H9 (cell line): ENCODE results near the gene GABRB2. TPM values are rescaled to one million over a fixed set of nuclear protein-coding genes. Genes with fewer than 3 reads are reported as not detected.

ENCODE experiments used
- DNase-seq: peaks from one replicate; pipeline ENCODE4 v3.0.0-alpha.2; 2017
- H2AFZ ChIP-seq: one replicate; pipeline ENCODE4 v1.6.1; 2013; ENCODE audit warnings: mild to moderate bottlenecking, low read length, control low read depth, moderate library complexity
- H2AK5ac ChIP-seq: 2 replicates; pipeline ENCODE4 v1.6.1; 2013; ENCODE audit warnings: low read length, control low read depth, mixed read lengths; ENCODE audit not compliant: insufficient read length
- H2BK120ac ChIP-seq: one replicate; pipeline ENCODE4 v1.6.1; 2013; ENCODE audit warnings: low read depth, mild to moderate bottlenecking, low read length, control low read depth, inconsistent platforms; ENCODE audit not compliant: poor library complexity, severe bottlenecking
- H2BK12ac ChIP-seq: 2 replicates; pipeline ENCODE4 v1.6.1; 2013; ENCODE audit warnings: low read length, control low read depth, mixed read lengths, low read depth; ENCODE audit not compliant: insufficient read length
- H2BK15ac ChIP-seq: 2 replicates; pipeline ENCODE4 v1.6.1; 2013; ENCODE audit warnings: low read depth, low read length, control low read depth
- H2BK20ac ChIP-seq: one replicate; pipeline ENCODE4 v1.6.1; 2013; ENCODE audit warnings: low read depth, mild to moderate bottlenecking, low read length, control low read depth, inconsistent platforms; ENCODE audit not compliant: poor library complexity, severe bottlenecking
- H2BK5ac ChIP-seq: 2 replicates; pipeline ENCODE4 v1.6.1; 2013; ENCODE audit warnings: low read length, control low read depth, mixed read lengths; ENCODE audit not compliant: insufficient read length
- H3K14ac ChIP-seq: 2 replicates; pipeline ENCODE4 v1.6.1; 2013; ENCODE audit warnings: low read length, control low read depth; ENCODE audit not compliant: insufficient read depth
- H3K18ac ChIP-seq: 2 replicates; pipeline ENCODE4 v1.6.1; 2013; ENCODE audit warnings: low read depth, mild to moderate bottlenecking, mixed read lengths, low read length, control low read depth; ENCODE audit not compliant: insufficient read length
- H3K23ac ChIP-seq: 2 replicates; pipeline ENCODE4 v1.6.1; 2013; ENCODE audit warnings: low read length, control low read depth, mixed read lengths, low read depth; ENCODE audit not compliant: insufficient read length
- H3K23me2 ChIP-seq: 2 replicates; pipeline ENCODE4 v1.6.1; 2013; ENCODE audit warnings: low read depth, mild to moderate bottlenecking, mixed read lengths, low read length, control low read depth; ENCODE audit not compliant: insufficient read length, poor library complexity, severe bottlenecking
- H3K27ac ChIP-seq: 2 replicates; pipeline ENCODE4 v1.5.1; 2013; ENCODE audit warnings: low read length, control low read depth, mixed read lengths, low read depth; ENCODE audit not compliant: insufficient read length
- H3K27me3 ChIP-seq: 2 replicates; pipeline ENCODE4 v1.6.1; 2013; ENCODE audit warnings: low read length, control low read depth, inconsistent platforms; ENCODE audit not compliant: insufficient read depth
- H3K4ac ChIP-seq: 2 replicates; pipeline ENCODE4 v1.6.1; 2013; ENCODE audit warnings: low read depth, mild to moderate bottlenecking, control low read depth, inconsistent platforms, low read length, moderate library complexity
- H3K4me1 ChIP-seq: 2 replicates; pipeline ENCODE4 v1.6.1; 2013; ENCODE audit warnings: low read length, control low read depth, inconsistent platforms; ENCODE audit not compliant: insufficient read depth
- H3K4me2 ChIP-seq: 2 replicates; pipeline ENCODE4 v1.6.1; 2013; ENCODE audit warnings: low read length, control low read depth, mixed read lengths; ENCODE audit not compliant: insufficient read length, insufficient read depth
- H3K56ac ChIP-seq: 2 replicates; pipeline ENCODE4 v1.6.1; 2013; ENCODE audit warnings: low read depth, mild to moderate bottlenecking, mixed read lengths, low read length, control low read depth; ENCODE audit not compliant: insufficient read length
- H3K79me1 ChIP-seq: 2 replicates; pipeline ENCODE4 v1.6.1; 2013; ENCODE audit warnings: low read depth, mild to moderate bottlenecking, moderate library complexity, low read length, control low read depth, inconsistent platforms; ENCODE audit not compliant: insufficient read depth, poor library complexity, severe bottlenecking
- H3K79me2 ChIP-seq: 2 replicates; pipeline ENCODE4 v1.6.1; 2013; ENCODE audit warnings: low read length, control low read depth, inconsistent platforms; ENCODE audit not compliant: insufficient read depth
- H3K9ac ChIP-seq: 2 replicates; pipeline ENCODE4 v1.6.1; 2013; ENCODE audit warnings: low read length, control low read depth, mixed read lengths; ENCODE audit not compliant: insufficient read length; ENCODE audit errors: extremely low read depth
- H3K9me3 ChIP-seq: one replicate; pipeline ENCODE4 v1.6.1; 2013; ENCODE audit warnings: low read depth, low read length, inconsistent platforms; ENCODE audit not compliant: control insufficient read depth
- H3T11ph ChIP-seq: one replicate; pipeline ENCODE4 v1.6.1; 2013; ENCODE audit warnings: mild to moderate bottlenecking, low read length, control low read depth, inconsistent platforms
- H4K20me1 ChIP-seq: one replicate; pipeline ENCODE4 v1.6.1; 2013; ENCODE audit not compliant: control insufficient read depth, insufficient read length, insufficient read depth
- H4K5ac ChIP-seq: 2 replicates; pipeline ENCODE4 v1.6.1; 2013; ENCODE audit warnings: low read depth, mild to moderate bottlenecking, mixed read lengths, low read length, control low read depth; ENCODE audit not compliant: insufficient read length
- H4K8ac ChIP-seq: replicated peaks from 2 replicates; pipeline ENCODE4 v1.6.1; 2013; ENCODE audit warnings: low read length, control low read depth, mixed read lengths, low read depth; ENCODE audit not compliant: insufficient read length
- H4K91ac ChIP-seq: 2 replicates; pipeline ENCODE4 v1.6.1; 2013; ENCODE audit warnings: low read depth, mild to moderate bottlenecking, moderate library complexity, mixed read lengths, low read length, control low read depth; ENCODE audit not compliant: insufficient read length
- H3K27ac Mint-ChIP-seq, 3 experiments: 2 replicates in 2 of 3; 3 replicates in 1 of 3; pipeline ENCODE4 v1.8.0; 2020 to 2021; ENCODE audit warnings: mixed read lengths in 3 of 3, mild to moderate bottlenecking in 1 of 3, moderate library complexity in 1 of 3
- H3K27me3 Mint-ChIP-seq: 2 replicates; pipeline ENCODE4 v1.8.0; 2021; ENCODE audit warnings: low read depth, mild to moderate bottlenecking, moderate library complexity, mixed read lengths
- H3K36me3 Mint-ChIP-seq, 3 experiments: 2 replicates in 2 of 3; 3 replicates in 1 of 3; pipeline ENCODE4 v1.8.0; 2020 to 2021; ENCODE audit warnings: low read depth in 3 of 3, mixed read lengths in 3 of 3; ENCODE audit not compliant: insufficient read depth in 1 of 3
- H3K4me1 Mint-ChIP-seq, 2 experiments: 2 replicates each; pipeline ENCODE4 v1.8.0; 2020; ENCODE audit warnings: mixed read lengths in 2 of 2
- H3K4me3 Mint-ChIP-seq, 2 experiments: 2 replicates in 1 of 2; 3 replicates in 1 of 2; pipeline ENCODE4 v1.8.0; 2020 to 2021; ENCODE audit warnings: mild to moderate bottlenecking in 2 of 2, mixed read lengths in 2 of 2, moderate library complexity in 1 of 2
- H3K9me3 Mint-ChIP-seq, 2 experiments: 2 replicates in 1 of 2; 3 replicates in 1 of 2; pipeline ENCODE4 v1.8.0; 2020; ENCODE audit warnings: mild to moderate bottlenecking in 2 of 2, mixed read lengths in 2 of 2, moderate library complexity in 1 of 2
- CTCF ChIP-seq: fragments of 200-600 bp; sonication (generic); conservative IDR thresholded peaks from 3 replicates; pipeline ENCODE4 v1.8.0; 2021; ENCODE audit warnings: antibody characterized with exemption, mild to moderate bottlenecking
- WGBS: extraction: QIAGEN DNeasy Blood & Tissue Kit; methylation state at CpG from one replicate; pipeline ENCODE4 v1.1.7; 2013; ENCODE audit warnings: missing lambda C conversion rate, low lambda C conversion rate, mixed read lengths; ENCODE audit not compliant: insufficient read length; ENCODE audit errors: extremely low coverage; 5-methylcytosine and 5-hydroxymethylcytosine counted together
- total RNA-seq: library from RNA; stranded (reverse); gene quantifications from 2 replicates; pipeline ENCODE4 v1.2.1, GENCODE V29; 2021

The GABRB2 gene
- total RNA-seq, 1 experiment from 2014 or later: 0.20 TPM

DNA sequence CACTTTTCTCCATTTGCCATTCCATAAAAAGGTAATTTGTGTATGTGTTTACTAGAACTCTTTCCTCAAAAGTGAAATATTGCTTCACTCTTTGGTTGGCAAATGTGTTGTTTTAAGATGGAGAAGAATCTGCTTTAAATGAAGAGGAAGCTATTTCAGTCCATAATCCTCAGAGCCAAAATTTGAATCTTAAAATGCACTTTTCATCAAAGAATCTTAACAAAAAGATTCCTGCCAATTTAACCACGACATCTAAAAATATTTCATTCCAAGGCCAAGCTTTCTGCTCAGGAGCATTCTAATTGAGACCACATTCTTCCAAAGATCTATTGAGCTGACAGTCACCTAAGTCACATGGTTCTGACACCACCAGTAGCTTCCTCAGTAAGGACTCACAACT lies 7.5 kb downstream of the GABRB2 start:
- Histone ChIP-seq H3K4me1 (no peaks in the 10 kb centered on the region; the same call in 1 of the 2 replicates), H3T11ph (no peak overlapping the region), H3K4ac (no peak overlapping the region), H2AK5ac (no peak overlapping the region), H3K56ac (no peak overlapping the region), H3K23ac (no peak overlapping the region), H4K91ac (no peak overlapping the region), H2BK5ac (no peak overlapping the region), H3K18ac (no peak overlapping the region), H3K14ac (no peak overlapping the region), H3K23me2 (no peaks in the 10 kb centered on the region), H2BK20ac (no peak overlapping the region), H4K5ac (no peak overlapping the region), H2BK15ac (no peak overlapping the region), H3K79me1 (no peaks in the 10 kb centered on the region), H3K27ac (no peak overlapping the region), H2BK120ac (no peak overlapping the region), H3K9ac (no peak overlapping the region), H4K8ac (no peak overlapping the region), H4K20me1 (no peaks in the 10 kb centered on the region), H3K4me2 (no peak overlapping the region), H3K79me2 (no peaks in the 10 kb centered on the region), H3K27me3 (no peaks in the 10 kb centered on the region), H2BK12ac (no peak overlapping the region), H2AFZ (no peak overlapping the region), H3K9me3 (no peaks in the 10 kb centered on the region)
- DNase-seq: no peak
- H3K9me3 Mint-ChIP-seq: no peaks in the 10 kb centered on the region
- peaks cover 0 to under 1% of the 10 kb centered on the region in 2 experiments; a peak in 1 of 4 replicates for H3K4me1 Mint-ChIP-seq
- H3K27ac Mint-ChIP-seq: no peak overlapping the region
- no peak for TF ChIP-seq CTCF
- WGBS: no CpG with 5 or more reads among the region's 1 CpG
- H3K36me3 Mint-ChIP-seq: no peaks in the 10 kb centered on the region
- peaks cover 33% of the 10 kb centered on the region for H3K27me3 Mint-ChIP-seq
- H3K4me3 Mint-ChIP-seq: no peak overlapping the region
